HepG2 (cell line): Measurements from ENCODE around the gene FCHO1. TPM values are rescaled to one million over a fixed set of nuclear protein-coding genes. Genes with fewer than 3 reads are reported as not detected.

Experiments used
- CC2D1A ChIP-seq: sonication (generic); formaldehyde crosslinking; IDR thresholded peaks from 2 replicates; pipeline ENCODE4 v1.8.1; 2023; ENCODE audit warnings: mild to moderate bottlenecking, missing genetic modification reagents
- FOXP4 ChIP-seq: sonication (generic); formaldehyde crosslinking; IDR thresholded peaks from 2 replicates; pipeline ENCODE4 v1.4.0; 2020; ENCODE audit warnings: missing genetic modification reagents
- HOXA3 ChIP-seq: sonication (generic); formaldehyde crosslinking; IDR thresholded peaks from 2 replicates; pipeline ENCODE4 v1.5.0; 2020; ENCODE audit warnings: missing genetic modification reagents
- IKZF5 ChIP-seq: IDR thresholded peaks from 2 replicates; pipeline ENCODE4 v1.6.1; 2018; ENCODE audit warnings: missing genetic modification reagents, mild to moderate bottlenecking, missing compliant biosample characterization
- MYC ChIP-seq: sonication (generic); formaldehyde crosslinking; IDR thresholded peaks from 2 replicates; pipeline ENCODE4 v1.9.0; 2021; ENCODE audit warnings: missing genetic modification reagents, borderline replicate concordance
- SP1 ChIP-seq, 2 experiments: fragments of 450-650 bp in 1 of 2; sonication (generic) in 1 of 2; formaldehyde crosslinking in 1 of 2; IDR thresholded peaks; 2 replicates each; pipeline versions ENCODE4 v1.4.0 to v1.6.1; 2016 to 2020; ENCODE audit warnings: missing genetic modification reagents in 1 of 2
- SP5 ChIP-seq: IDR thresholded peaks from 2 replicates; pipeline ENCODE4 v1.6.1; 2016; ENCODE audit warnings: low read depth, borderline replicate concordance
- ZNF136 ChIP-seq: sonication (generic); formaldehyde crosslinking; IDR thresholded peaks from 2 replicates; pipeline ENCODE4 v1.8.1; 2022; ENCODE audit warnings: low read depth, mild to moderate bottlenecking, moderate library complexity, missing genetic modification reagents
- ZNF260 ChIP-seq: sonication (generic); formaldehyde crosslinking; IDR thresholded peaks from 2 replicates; pipeline ENCODE4 v1.4.0; 2020; ENCODE audit warnings: missing genetic modification reagents, low read depth, mild to moderate bottlenecking, borderline replicate concordance
- ZNF263 ChIP-seq: sonication (generic); formaldehyde crosslinking; IDR thresholded peaks from 2 replicates; pipeline ENCODE4 v1.4.0; 2020; ENCODE audit warnings: missing genetic modification reagents
- ZNF562 ChIP-seq: sonication (generic); formaldehyde crosslinking; IDR thresholded peaks from 2 replicates; pipeline ENCODE4 v1.8.0; 2022; ENCODE audit warnings: missing genetic modification reagents, borderline replicate concordance
- polyA plus RNA-seq, 8 experiments: library from polyadenylated mRNA; depleted of rRNA in 3 of 8; stranded (reverse) in 7 of 8; unstranded in 1 of 8; fragments of >200 nt; fragmentation: Illumina TruSeq in 4 of 8; extraction: Trizol in 4 of 8; gene quantifications; 2 replicates each; pipeline versions ENCODE4 v1.2.1 to v1.2.3, GENCODE V29; 2011 to 2016; ENCODE audit warnings: low read depth in 4 of 8, missing spikeins in 1 of 8, mixed read lengths in 1 of 8; ENCODE audit not compliant: insufficient read depth in 1 of 8
- total RNA-seq, 5 experiments: library from RNA; depleted of rRNA; stranded (reverse); fragments of >200 nt; fragmentation: Illumina TruSeq; extraction: Trizol; gene quantifications; 2 replicates each; pipeline ENCODE4 v1.2.3, GENCODE V29; 2016; ENCODE audit warnings: low read depth in 1 of 5
- TF ChIP-seq, protein P1 (sequence below): sonication (generic); formaldehyde crosslinking; IDR thresholded peaks from 2 replicates; pipeline ENCODE4 v1.9.0; 2021; ENCODE audit warnings: mild to moderate bottlenecking, missing genetic modification reagents
- TF ChIP-seq, protein P2 (sequence below): sonication (generic); formaldehyde crosslinking; conservative IDR thresholded peaks from 2 replicates; pipeline ENCODE4 v1.4.0; 2020; ENCODE audit warnings: missing genetic modification reagents

Gene FCHO1
- total and polyA plus RNA-seq, 2 of the 13 experiments (the other 11 are each of a cell fraction or from before 2014, with no cell fraction given): 1.3 to 3.1 TPM

DNA sequence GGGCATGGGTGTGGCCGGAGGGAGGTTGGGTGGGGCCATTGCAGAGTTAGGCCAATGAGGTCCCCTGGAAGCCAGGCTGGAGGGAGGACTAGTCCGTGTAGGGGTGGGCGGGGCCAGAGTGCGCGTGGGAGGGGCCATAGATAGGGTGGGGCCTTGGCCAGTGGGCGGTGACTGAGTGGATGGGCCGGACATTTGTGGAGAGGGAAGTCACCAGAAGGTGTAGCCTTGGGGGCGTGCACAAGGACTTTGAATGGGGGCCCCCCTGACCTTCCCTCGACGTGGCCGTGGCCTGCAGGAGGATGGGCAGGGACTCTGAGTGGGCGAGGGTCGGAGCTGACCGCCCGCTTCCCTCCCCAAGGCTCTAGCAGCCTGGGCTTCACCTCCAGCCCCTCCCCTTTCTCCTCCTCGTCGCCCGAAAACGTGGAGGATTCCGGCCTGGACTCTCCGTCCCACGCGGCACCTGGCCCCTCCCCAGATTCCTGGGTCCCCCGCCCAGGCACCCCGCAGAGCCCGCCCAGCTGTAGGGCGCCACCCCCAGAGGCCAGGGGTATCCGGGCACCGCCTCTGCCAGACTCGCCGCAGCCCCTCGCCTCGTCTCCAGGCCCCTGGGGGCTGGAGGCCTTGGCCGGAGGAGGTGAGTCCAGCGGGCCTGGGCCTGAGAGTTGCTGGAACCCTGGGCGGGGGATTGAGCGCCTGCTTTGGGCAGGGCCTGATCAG is 27.1 kb downstream of the FCHO1 start (continued):
- TF ChIP-seq, protein P1, sequence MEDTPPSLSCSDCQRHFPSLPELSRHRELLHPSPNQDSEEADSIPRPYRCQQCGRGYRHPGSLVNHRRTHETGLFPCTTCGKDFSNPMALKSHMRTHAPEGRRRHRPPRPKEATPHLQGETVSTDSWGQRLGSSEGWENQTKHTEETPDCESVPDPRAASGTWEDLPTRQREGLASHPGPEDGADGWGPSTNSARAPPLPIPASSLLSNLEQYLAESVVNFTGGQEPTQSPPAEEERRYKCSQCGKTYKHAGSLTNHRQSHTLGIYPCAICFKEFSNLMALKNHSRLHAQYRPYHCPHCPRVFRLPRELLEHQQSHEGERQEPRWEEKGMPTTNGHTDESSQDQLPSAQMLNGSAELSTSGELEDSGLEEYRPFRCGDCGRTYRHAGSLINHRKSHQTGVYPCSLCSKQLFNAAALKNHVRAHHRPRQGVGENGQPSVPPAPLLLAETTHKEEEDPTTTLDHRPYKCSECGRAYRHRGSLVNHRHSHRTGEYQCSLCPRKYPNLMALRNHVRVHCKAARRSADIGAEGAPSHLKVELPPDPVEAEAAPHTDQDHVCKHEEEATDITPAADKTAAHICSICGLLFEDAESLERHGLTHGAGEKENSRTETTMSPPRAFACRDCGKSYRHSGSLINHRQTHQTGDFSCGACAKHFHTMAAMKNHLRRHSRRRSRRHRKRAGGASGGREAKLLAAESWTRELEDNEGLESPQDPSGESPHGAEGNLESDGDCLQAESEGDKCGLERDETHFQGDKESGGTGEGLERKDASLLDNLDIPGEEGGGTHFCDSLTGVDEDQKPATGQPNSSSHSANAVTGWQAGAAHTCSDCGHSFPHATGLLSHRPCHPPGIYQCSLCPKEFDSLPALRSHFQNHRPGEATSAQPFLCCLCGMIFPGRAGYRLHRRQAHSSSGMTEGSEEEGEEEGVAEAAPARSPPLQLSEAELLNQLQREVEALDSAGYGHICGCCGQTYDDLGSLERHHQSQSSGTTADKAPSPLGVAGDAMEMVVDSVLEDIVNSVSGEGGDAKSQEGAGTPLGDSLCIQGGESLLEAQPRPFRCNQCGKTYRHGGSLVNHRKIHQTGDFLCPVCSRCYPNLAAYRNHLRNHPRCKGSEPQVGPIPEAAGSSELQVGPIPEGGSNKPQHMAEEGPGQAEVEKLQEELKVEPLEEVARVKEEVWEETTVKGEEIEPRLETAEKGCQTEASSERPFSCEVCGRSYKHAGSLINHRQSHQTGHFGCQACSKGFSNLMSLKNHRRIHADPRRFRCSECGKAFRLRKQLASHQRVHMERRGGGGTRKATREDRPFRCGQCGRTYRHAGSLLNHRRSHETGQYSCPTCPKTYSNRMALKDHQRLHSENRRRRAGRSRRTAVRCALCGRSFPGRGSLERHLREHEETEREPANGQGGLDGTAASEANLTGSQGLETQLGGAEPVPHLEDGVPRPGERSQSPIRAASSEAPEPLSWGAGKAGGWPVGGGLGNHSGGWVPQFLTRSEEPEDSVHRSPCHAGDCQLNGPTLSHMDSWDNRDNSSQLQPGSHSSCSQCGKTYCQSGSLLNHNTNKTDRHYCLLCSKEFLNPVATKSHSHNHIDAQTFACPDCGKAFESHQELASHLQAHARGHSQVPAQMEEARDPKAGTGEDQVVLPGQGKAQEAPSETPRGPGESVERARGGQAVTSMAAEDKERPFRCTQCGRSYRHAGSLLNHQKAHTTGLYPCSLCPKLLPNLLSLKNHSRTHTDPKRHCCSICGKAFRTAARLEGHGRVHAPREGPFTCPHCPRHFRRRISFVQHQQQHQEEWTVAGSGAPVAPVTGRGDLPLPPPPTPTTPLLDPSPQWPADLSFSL (CRISPR knock-in tag): no peak
- TF ChIP-seq MYC (CRISPR knock-in tag) (peak; percentile 24; the same call in 1 of the 2 replicates), HOXA3 (CRISPR knock-in tag) (no peak), CC2D1A (CRISPR knock-in tag) (no peak), ZNF263 (CRISPR knock-in tag) (no peak), ZNF136 (CRISPR knock-in tag) (no peak), FOXP4 (CRISPR knock-in tag) (no peak), ZNF260 (CRISPR knock-in tag) (no peak), IKZF5 (CRISPR knock-in tag) (no peak), ZNF562 (CRISPR knock-in tag) (no peak), SP5 (CRISPR knock-in tag) (0 out of 2 replicates have a peak, but pooled peaks have one; percentile 7), SP1 (IDR thresholded peaks at IDR 0.05) (no peak), SP1 (CRISPR knock-in tag; IDR thresholded peaks at IDR 0.05) (0 out of 2 replicates have a peak, but pooled peaks have one; percentile 17)
- TF ChIP-seq, protein P2, sequence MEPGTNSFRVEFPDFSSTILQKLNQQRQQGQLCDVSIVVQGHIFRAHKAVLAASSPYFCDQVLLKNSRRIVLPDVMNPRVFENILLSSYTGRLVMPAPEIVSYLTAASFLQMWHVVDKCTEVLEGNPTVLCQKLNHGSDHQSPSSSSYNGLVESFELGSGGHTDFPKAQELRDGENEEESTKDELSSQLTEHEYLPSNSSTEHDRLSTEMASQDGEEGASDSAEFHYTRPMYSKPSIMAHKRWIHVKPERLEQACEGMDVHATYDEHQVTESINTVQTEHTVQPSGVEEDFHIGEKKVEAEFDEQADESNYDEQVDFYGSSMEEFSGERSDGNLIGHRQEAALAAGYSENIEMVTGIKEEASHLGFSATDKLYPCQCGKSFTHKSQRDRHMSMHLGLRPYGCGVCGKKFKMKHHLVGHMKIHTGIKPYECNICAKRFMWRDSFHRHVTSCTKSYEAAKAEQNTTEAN (CRISPR knock-in tag): no peak
